ENCODE results near the gene AMFR. TPM values are rescaled to one million over a fixed set of nuclear protein-coding genes. Genes with fewer than 3 reads are reported as not detected.

Gene AMFR
- total and polyA plus RNA-seq, 3 donors from 2014 or later: 258 to 337 (median 287) TPM

- no peaks in the 10 kb centered on the region for H3K36me3 ChIP-seq (ENCODE audit: low read depth, missing control alignments)
- intact Hi-C loops (cut with DNase I; ENCODE audit: low total_unique reads): no loop called here
- TF ChIP-seq, protein P1, sequence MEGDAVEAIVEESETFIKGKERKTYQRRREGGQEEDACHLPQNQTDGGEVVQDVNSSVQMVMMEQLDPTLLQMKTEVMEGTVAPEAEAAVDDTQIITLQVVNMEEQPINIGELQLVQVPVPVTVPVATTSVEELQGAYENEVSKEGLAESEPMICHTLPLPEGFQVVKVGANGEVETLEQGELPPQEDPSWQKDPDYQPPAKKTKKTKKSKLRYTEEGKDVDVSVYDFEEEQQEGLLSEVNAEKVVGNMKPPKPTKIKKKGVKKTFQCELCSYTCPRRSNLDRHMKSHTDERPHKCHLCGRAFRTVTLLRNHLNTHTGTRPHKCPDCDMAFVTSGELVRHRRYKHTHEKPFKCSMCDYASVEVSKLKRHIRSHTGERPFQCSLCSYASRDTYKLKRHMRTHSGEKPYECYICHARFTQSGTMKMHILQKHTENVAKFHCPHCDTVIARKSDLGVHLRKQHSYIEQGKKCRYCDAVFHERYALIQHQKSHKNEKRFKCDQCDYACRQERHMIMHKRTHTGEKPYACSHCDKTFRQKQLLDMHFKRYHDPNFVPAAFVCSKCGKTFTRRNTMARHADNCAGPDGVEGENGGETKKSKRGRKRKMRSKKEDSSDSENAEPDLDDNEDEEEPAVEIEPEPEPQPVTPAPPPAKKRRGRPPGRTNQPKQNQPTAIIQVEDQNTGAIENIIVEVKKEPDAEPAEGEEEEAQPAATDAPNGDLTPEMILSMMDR (IDR thresholded peaks at IDR 0.05): no peak
- no peak for TF ChIP-seq POLR2A (IDR thresholded peaks at IDR 0.05)
- H3K4me1 ChIP-seq: peaks cover 5% of the 10 kb centered on the region
- no peak overlapping the region for H3K27ac ChIP-seq
- H3K4me3 ChIP-seq: no peak overlapping the region
- WGBS, 2 donors: 82 to 90% methylated on average over 7 of the region's 7 CpGs
- no peaks in the 10 kb centered on the region for H3K27me3 ChIP-seq
- H3K9me3 ChIP-seq: no peaks in the 10 kb centered on the region
- no peak for DNase-seq
Observed at GRCh38 chr16:56365552-56365951, 59.8 kb downstream of the AMFR start.

DNA sequence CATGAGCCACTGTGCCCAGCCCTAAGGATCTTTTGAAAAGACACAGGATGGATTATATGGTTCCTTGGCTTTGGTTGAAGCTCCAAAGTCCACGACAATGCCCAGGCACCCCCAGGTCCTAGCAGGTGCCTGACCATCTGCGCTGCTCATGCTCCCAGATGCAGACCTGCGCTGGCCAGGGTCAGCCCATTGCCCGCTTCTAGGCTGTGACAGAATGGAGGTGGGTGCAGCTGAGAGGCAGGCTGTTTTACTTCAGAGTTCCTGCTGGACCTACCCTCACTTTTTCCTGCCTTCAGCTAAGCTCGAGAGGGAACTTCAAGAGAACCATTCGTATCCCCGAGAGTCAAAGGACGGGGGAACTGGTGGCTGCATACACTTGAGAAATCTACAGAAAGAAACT is 60.5 kb downstream of the AMFR start:
- Histone ChIP-seq H3K4me1 (no peaks in the 10 kb centered on the region), H3K36me3 (ENCODE audit: low read depth, missing control alignments) (no peaks in the 10 kb centered on the region), H3K27me3 (no peaks in the 10 kb centered on the region), H3K9me3 (no peaks in the 10 kb centered on the region), H3K4me3 (no peak overlapping the region), H3K27ac (no peak overlapping the region)
- intact Hi-C loops (cut with DNase I; ENCODE audit: low total_unique reads): no loop called here
- no peak for DNase-seq
- no peak for TF ChIP-seq POLR2A (IDR thresholded peaks at IDR 0.05)
- TF ChIP-seq, protein P1 (IDR thresholded peaks at IDR 0.05): no peak
- WGBS, 2 donors: 93 to 100% methylated on average over 3 to 8 of the region's 8 CpGs

DNA sequence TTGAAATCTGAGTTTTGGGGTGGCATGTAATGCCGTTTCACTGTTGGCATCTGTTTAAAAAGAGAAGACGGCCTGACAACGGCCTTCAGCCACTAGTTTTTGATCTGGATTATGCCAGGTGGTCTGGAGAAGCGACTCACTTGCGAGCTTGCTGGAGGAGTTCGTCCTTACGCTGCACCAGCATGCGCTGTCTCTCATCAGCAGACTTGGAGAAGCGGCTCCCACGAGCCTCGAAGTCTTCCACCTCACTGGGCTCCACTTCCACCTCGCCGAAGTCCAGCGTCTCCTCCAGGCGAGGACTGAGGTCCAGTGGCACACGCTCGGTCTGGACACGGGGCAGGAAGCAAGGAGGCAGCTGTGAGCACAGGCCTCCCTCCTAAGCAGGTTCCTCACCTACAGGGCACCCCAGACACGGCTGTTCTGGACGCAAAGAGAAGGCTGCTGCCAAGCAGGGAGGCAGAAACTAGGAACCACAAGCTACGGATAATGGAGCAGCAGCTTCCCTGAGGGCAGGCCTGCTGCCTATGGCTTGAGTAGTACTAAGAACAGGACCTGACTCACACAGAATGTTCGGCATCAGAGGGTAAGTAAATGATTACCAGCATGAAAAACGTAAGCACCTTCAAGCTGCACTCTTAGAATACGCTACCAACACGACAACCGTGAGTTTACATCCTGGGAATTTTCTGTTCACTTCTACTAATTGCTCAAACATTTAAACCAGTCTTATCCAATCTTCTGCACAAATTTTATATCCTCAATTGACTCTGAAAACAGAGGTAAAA is 61.4 kb downstream of the AMFR start:
- TF ChIP-seq, protein P1 (IDR thresholded peaks at IDR 0.05): no peak
- no peak for TF ChIP-seq POLR2A (IDR thresholded peaks at IDR 0.05)
- intact Hi-C loops (cut with DNase I; ENCODE audit: low total_unique reads): no loop called here
- Histone ChIP-seq H3K36me3 (ENCODE audit: low read depth, missing control alignments) (no peaks in the 10 kb centered on the region), H3K27me3 (no peaks in the 10 kb centered on the region), H3K27ac (no peak overlapping the region), H3K4me3 (no peak overlapping the region), H3K4me1 (no peaks in the 10 kb centered on the region), H3K9me3 (no peaks in the 10 kb centered on the region)
- no peak for DNase-seq
- 92 to 94% methylated on average over 15 to 26 of the region's 26 CpGs for WGBS, 2 donors

DNA sequence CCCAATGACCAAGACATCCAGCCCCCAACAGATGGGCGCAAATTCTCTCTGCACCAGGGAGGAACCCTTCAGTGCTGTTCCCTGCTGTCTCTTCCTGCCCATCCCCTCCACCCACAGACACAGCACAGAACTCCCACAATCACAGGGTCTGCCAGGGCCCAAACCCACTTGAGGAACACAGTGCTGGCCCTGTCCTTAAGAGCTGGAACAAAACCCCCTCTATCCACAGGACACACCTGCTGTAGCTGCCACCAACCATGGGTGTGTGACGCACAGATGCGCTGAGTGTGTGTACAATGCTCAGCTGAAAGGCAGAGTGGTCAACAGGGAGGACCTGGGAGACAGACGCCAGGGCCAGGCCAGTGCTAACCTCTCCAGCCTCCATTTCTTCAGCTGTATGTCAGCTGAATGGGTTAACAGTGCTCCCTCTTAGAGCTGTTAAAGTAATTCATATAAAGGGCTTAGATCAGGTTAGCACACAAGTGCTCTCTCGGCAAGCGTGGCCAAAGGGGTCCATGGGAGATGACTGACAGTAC is 62.1 kb downstream of the AMFR start:
- H3K4me1 ChIP-seq: no peaks in the 10 kb centered on the region
- WGBS, 2 donors: 92 to 99% methylated on average over 6 of the region's 6 CpGs
- no peaks in the 10 kb centered on the region for H3K36me3 ChIP-seq (ENCODE audit: low read depth, missing control alignments)
- no peak for DNase-seq
- intact Hi-C loops (cut with DNase I; ENCODE audit: low total_unique reads): no loop called here
- no peaks in the 10 kb centered on the region for H3K9me3 ChIP-seq
- no peaks in the 10 kb centered on the region for H3K27me3 ChIP-seq
- H3K4me3 ChIP-seq: no peak overlapping the region
- H3K27ac ChIP-seq: no peak overlapping the region
- TF ChIP-seq, protein P1 (IDR thresholded peaks at IDR 0.05): no peak
- TF ChIP-seq POLR2A (IDR thresholded peaks at IDR 0.05): no peak

- H3K27ac ChIP-seq: no peak overlapping the region
- DNase-seq: no peak
- no peaks in the 10 kb centered on the region for H3K36me3 ChIP-seq (ENCODE audit: low read depth, missing control alignments)
- H3K4me3 ChIP-seq: no peak overlapping the region
- WGBS, 2 donors: 90 to 94% methylated on average over 16 to 17 of the region's 17 CpGs
- H3K9me3 ChIP-seq: no peaks in the 10 kb centered on the region
- H3K4me1 ChIP-seq: no peaks in the 10 kb centered on the region
- H3K27me3 ChIP-seq: no peaks in the 10 kb centered on the region
- intact Hi-C loops (cut with DNase I; ENCODE audit: low total_unique reads): no loop called here
- no peak for TF ChIP-seq POLR2A (IDR thresholded peaks at IDR 0.05)
Observed at GRCh38 chr16:56362706-56363105, 62.6 kb downstream of the AMFR start.

Measured in testis (tissue), 3 donors.